ENCODE data around the gene NEDD4L.

Gene NEDD4L

GRCh38 chr18:58013241-58014211 lies 30.5 kb upstream of the NEDD4L start:
- no peaks in the 10 kb centered on the region for H3K27me3 ChIP-seq (ENCODE audit: insufficient read depth, low read length)
- peak overlapping the region; percentile 45; the same call in 1 of the 2 replicates for H3K27ac ChIP-seq (ENCODE audit: low read depth, low read length)
- no peak overlapping the region for H3K9ac ChIP-seq (ENCODE audit: low read depth, low read length)
- H3K9me3 ChIP-seq (ENCODE audit: insufficient read depth, low read depth, low read length), result peaks cover 16% of the 10 kb centered on the region
- no peaks in the 10 kb centered on the region for H3K36me3 ChIP-seq (ENCODE audit: insufficient read depth, low read length)
- H3K4me3 ChIP-seq (ENCODE audit: low read length), result no peak overlapping the region
- 55% methylated on average over 5 of the region's 8 CpGs for WGBS
- peaks cover 11% of the 10 kb centered on the region for H3K4me1 ChIP-seq (ENCODE audit: insufficient read depth, low read length)

- peaks cover 16% of the 10 kb centered on the region for H3K9me3 ChIP-seq (ENCODE audit: insufficient read depth, low read depth, low read length)
- peaks cover 11% of the 10 kb centered on the region for H3K4me1 ChIP-seq (ENCODE audit: insufficient read depth, low read length)
- H3K36me3 ChIP-seq (ENCODE audit: insufficient read depth, low read length), result no peaks in the 10 kb centered on the region
- WGBS, result 85% methylated on average over 13 of the region's 13 CpGs
- H3K9ac ChIP-seq (ENCODE audit: low read depth, low read length), result no peak overlapping the region
- H3K4me3 ChIP-seq (ENCODE audit: low read length), result no peak overlapping the region
- no peak overlapping the region for H3K27ac ChIP-seq (ENCODE audit: low read depth, low read length)
- H3K27me3 ChIP-seq (ENCODE audit: insufficient read depth, low read length), result no peaks in the 10 kb centered on the region
These were observed 28.8 kb upstream of the NEDD4L start for GRCh38 chr18:58015065-58015780.

GRCh38 chr18:58017267-58017666 lies 26.8 kb upstream of the NEDD4L start:
- peaks cover 16% of the 10 kb centered on the region for H3K9me3 ChIP-seq (ENCODE audit: insufficient read depth, low read depth, low read length)
- no peak overlapping the region for H3K4me3 ChIP-seq (ENCODE audit: low read length)
- H3K4me1 ChIP-seq (ENCODE audit: insufficient read depth, low read length), result peaks cover 11% of the 10 kb centered on the region
- no peak overlapping the region for H3K9ac ChIP-seq (ENCODE audit: low read depth, low read length)
- no peaks in the 10 kb centered on the region for H3K27me3 ChIP-seq (ENCODE audit: insufficient read depth, low read length)
- H3K27ac ChIP-seq (ENCODE audit: low read depth, low read length), result no peak overlapping the region
- H3K36me3 ChIP-seq (ENCODE audit: insufficient read depth, low read length), result no peaks in the 10 kb centered on the region

GRCh38 chr18:58020567-58021107 lies 23.4 kb upstream of the NEDD4L start:
- Histone ChIP-seq H3K27ac (ENCODE audit: low read depth, low read length) (no peak overlapping the region), H3K4me1 (ENCODE audit: insufficient read depth, low read length) (peaks cover 19% of the 10 kb centered on the region; the same call in 1 of the 2 replicates), H3K9ac (ENCODE audit: low read depth, low read length) (no peak overlapping the region), H3K9me3 (ENCODE audit: insufficient read depth, low read depth, low read length) (peaks cover 16% of the 10 kb centered on the region), H3K27me3 (ENCODE audit: insufficient read depth, low read length) (no peaks in the 10 kb centered on the region), H3K4me3 (ENCODE audit: low read length) (no peak overlapping the region), H3K36me3 (ENCODE audit: insufficient read depth, low read length) (no peaks in the 10 kb centered on the region)
- 97% methylated on average over 3 of the region's 3 CpGs for WGBS

- Histone ChIP-seq H3K36me3 (ENCODE audit: insufficient read depth, low read length) (no peaks in the 10 kb centered on the region), H3K27me3 (ENCODE audit: insufficient read depth, low read length) (no peaks in the 10 kb centered on the region), H3K9me3 (ENCODE audit: insufficient read depth, low read depth, low read length) (peaks cover 8% of the 10 kb centered on the region; the same call in 1 of the 2 replicates), H3K4me1 (ENCODE audit: insufficient read depth, low read length) (peaks cover 28% of the 10 kb centered on the region; the same call in 1 of the 2 replicates), H3K9ac (ENCODE audit: low read depth, low read length) (no peak overlapping the region), H3K4me3 (ENCODE audit: low read length) (no peak overlapping the region), H3K27ac (ENCODE audit: low read depth, low read length) (no peak overlapping the region)
- 93% methylated on average over 4 of the region's 4 CpGs for WGBS
These were observed 22.5 kb upstream of the NEDD4L start for GRCh38 chr18:58021504-58021903.

- no peak overlapping the region for H3K4me3 ChIP-seq (ENCODE audit: low read length)
- 89% methylated on average over 2 of the region's 2 CpGs for WGBS
- peaks cover 31% of the 10 kb centered on the region; the same call in 1 of the 2 replicates for H3K4me1 ChIP-seq (ENCODE audit: insufficient read depth, low read length)
- no peaks in the 10 kb centered on the region for H3K9me3 ChIP-seq (ENCODE audit: insufficient read depth, low read depth, low read length)
- H3K27me3 ChIP-seq (ENCODE audit: insufficient read depth, low read length), result no peaks in the 10 kb centered on the region
- H3K36me3 ChIP-seq (ENCODE audit: insufficient read depth, low read length), result no peaks in the 10 kb centered on the region
- no peak overlapping the region for H3K27ac ChIP-seq (ENCODE audit: low read depth, low read length)
- H3K9ac ChIP-seq (ENCODE audit: low read depth, low read length), result no peak overlapping the region
These were observed 20.9 kb upstream of the NEDD4L start for GRCh38 chr18:58023108-58023507.

- Histone ChIP-seq H3K27ac (ENCODE audit: low read depth, low read length) (no peak overlapping the region; the same call in 1 of the 2 replicates), H3K36me3 (ENCODE audit: insufficient read depth, low read length) (no peaks in the 10 kb centered on the region), H3K9ac (ENCODE audit: low read depth, low read length) (no peak overlapping the region), H3K4me1 (ENCODE audit: insufficient read depth, low read length) (peaks cover 31% of the 10 kb centered on the region; the same call in 1 of the 2 replicates), H3K9me3 (ENCODE audit: insufficient read depth, low read depth, low read length) (no peaks in the 10 kb centered on the region), H3K27me3 (ENCODE audit: insufficient read depth, low read length) (no peaks in the 10 kb centered on the region), H3K4me3 (ENCODE audit: low read length) (no peak overlapping the region)
- 66% methylated on average over 3 of the region's 3 CpGs for WGBS
These were observed 19.9 kb upstream of the NEDD4L start for GRCh38 chr18:58024139-58024538.

GRCh38 chr18:58025205-58025604 lies 18.8 kb upstream of the NEDD4L start:
- WGBS, result 88% methylated on average over 7 of the region's 7 CpGs
- Histone ChIP-seq H3K36me3 (ENCODE audit: insufficient read depth, low read length) (no peaks in the 10 kb centered on the region), H3K4me1 (ENCODE audit: insufficient read depth, low read length) (peaks cover 31% of the 10 kb centered on the region; the same call in 1 of the 2 replicates), H3K27me3 (ENCODE audit: insufficient read depth, low read length) (no peaks in the 10 kb centered on the region), H3K27ac (ENCODE audit: low read depth, low read length) (no peak overlapping the region), H3K4me3 (ENCODE audit: low read length) (no peak overlapping the region), H3K9ac (ENCODE audit: low read depth, low read length) (no peak overlapping the region), H3K9me3 (ENCODE audit: insufficient read depth, low read depth, low read length) (no peaks in the 10 kb centered on the region)

- Histone ChIP-seq H3K27me3 (ENCODE audit: insufficient read depth, low read length) (no peaks in the 10 kb centered on the region), H3K4me1 (ENCODE audit: insufficient read depth, low read length) (peaks cover 31% of the 10 kb centered on the region; the same call in 1 of the 2 replicates), H3K9me3 (ENCODE audit: insufficient read depth, low read depth, low read length) (no peaks in the 10 kb centered on the region), H3K9ac (ENCODE audit: low read depth, low read length) (no peak overlapping the region), H3K4me3 (ENCODE audit: low read length) (no peak overlapping the region), H3K36me3 (ENCODE audit: insufficient read depth, low read length) (no peaks in the 10 kb centered on the region), H3K27ac (ENCODE audit: low read depth, low read length) (peak overlapping the region; percentile 60; the same call in 1 of the 2 replicates)
- WGBS, result 57% methylated on average over 1 of the region's 2 CpGs
These were observed 18.3 kb upstream of the NEDD4L start for GRCh38 chr18:58025733-58026132.

- Histone ChIP-seq H3K4me3 (ENCODE audit: low read length) (no peak overlapping the region), H3K9me3 (ENCODE audit: insufficient read depth, low read depth, low read length) (no peaks in the 10 kb centered on the region), H3K27ac (ENCODE audit: low read depth, low read length) (peak overlapping the region; percentile 70; the same call in 1 of the 2 replicates), H3K36me3 (ENCODE audit: insufficient read depth, low read length) (no peaks in the 10 kb centered on the region), H3K27me3 (ENCODE audit: insufficient read depth, low read length) (no peaks in the 10 kb centered on the region), H3K4me1 (ENCODE audit: insufficient read depth, low read length) (peaks cover 31% of the 10 kb centered on the region; the same call in 1 of the 2 replicates), H3K9ac (ENCODE audit: low read depth, low read length) (0 out of 2 replicates have a peak overlapping the region, but pooled peaks have one; percentile 31)
- WGBS, result 32% methylated on average over 3 of the region's 3 CpGs
These were observed 17.6 kb upstream of the NEDD4L start for GRCh38 chr18:58026395-58026794.
